Measurements from ENCODE around the gene TUBGCP5.
A peak's percentile ranks its signal among the peaks of the same experiment; 100 is the strongest.
"Not testable (repeated sequence)": the region's sequence is repeated elsewhere in the genome, so short reads cannot be mapped to it uniquely, and the experiment has no call there.

Gene TUBGCP5

GRCh38 chr15:23038726-23039142 is 635 bp downstream of the TUBGCP5 start:
- Histone ChIP-seq H3K4me1 (ENCODE audit: control insufficient read depth, insufficient read depth, low read length) (peaks cover 6% of the 10 kb centered on the region), H3K9me3 (ENCODE audit: control insufficient read depth, low read length) (no peaks in the 10 kb centered on the region), H3K4me3 (ENCODE audit: low read length) (peak overlapping the region; percentile 87), H3K27me3 (ENCODE audit: control insufficient read depth, insufficient read depth, low read length) (no peaks in the 10 kb centered on the region), H3K36me3 (ENCODE audit: control insufficient read depth, insufficient read depth, low read length) (peaks cover 3% of the 10 kb centered on the region), H3K9ac (ENCODE audit: low read length) (peak overlapping the region; percentile 68)

- Histone ChIP-seq H3K36me3 (ENCODE audit: control insufficient read depth, insufficient read depth, low read length) (peaks cover 3% of the 10 kb centered on the region), H3K9me3 (ENCODE audit: control insufficient read depth, low read length) (no peaks in the 10 kb centered on the region), H3K4me3 (ENCODE audit: low read length) (no peak overlapping the region), H3K9ac (ENCODE audit: low read length) (no peak overlapping the region), H3K27me3 (ENCODE audit: control insufficient read depth, insufficient read depth, low read length) (no peaks in the 10 kb centered on the region), H3K4me1 (ENCODE audit: control insufficient read depth, insufficient read depth, low read length) (peaks cover 6% of the 10 kb centered on the region)
Observed at GRCh38 chr15:23035964-23036566, 3.3 kb downstream of the TUBGCP5 start.

GRCh38 chr15:23033979-23034378 is 5.4 kb downstream of the TUBGCP5 start:
- H3K9me3 ChIP-seq (ENCODE audit: control insufficient read depth, low read length): no peaks in the 10 kb centered on the region
- H3K4me1 ChIP-seq (ENCODE audit: control insufficient read depth, insufficient read depth, low read length): no peaks in the 10 kb centered on the region
- no peak overlapping the region for H3K4me3 ChIP-seq (ENCODE audit: low read length)
- no peaks in the 10 kb centered on the region for H3K27me3 ChIP-seq (ENCODE audit: control insufficient read depth, insufficient read depth, low read length)
- H3K36me3 ChIP-seq (ENCODE audit: control insufficient read depth, insufficient read depth, low read length): peaks cover 3% of the 10 kb centered on the region
- no peak overlapping the region for H3K9ac ChIP-seq (ENCODE audit: low read length)

GRCh38 chr15:23026218-23026617 is 13.2 kb downstream of the TUBGCP5 start:
- no peaks in the 10 kb centered on the region for H3K9me3 ChIP-seq (ENCODE audit: control insufficient read depth, low read length)
- H3K36me3 ChIP-seq (ENCODE audit: control insufficient read depth, insufficient read depth, low read length): peaks cover 8% of the 10 kb centered on the region

GRCh38 chr15:23022156-23022555 is 17.2 kb downstream of the TUBGCP5 start:
- Histone ChIP-seq H3K4me1 (ENCODE audit: control insufficient read depth, insufficient read depth, low read length) (no peaks in the 10 kb centered on the region), H3K27me3 (ENCODE audit: control insufficient read depth, insufficient read depth, low read length) (no peaks in the 10 kb centered on the region), H3K9me3 (ENCODE audit: control insufficient read depth, low read length) (no peaks in the 10 kb centered on the region), H3K9ac (ENCODE audit: low read length) (no peak overlapping the region), H3K4me3 (ENCODE audit: low read length) (no peak overlapping the region), H3K36me3 (ENCODE audit: control insufficient read depth, insufficient read depth, low read length) (peaks cover 8% of the 10 kb centered on the region)

More at GRCh38 chr15:23026218-23026617, 13.2 kb downstream of the TUBGCP5 start:
- no peak overlapping the region for H3K9ac ChIP-seq (ENCODE audit: low read length)
- H3K4me3 ChIP-seq (ENCODE audit: low read length): no peak overlapping the region
- no peaks in the 10 kb centered on the region for H3K4me1 ChIP-seq (ENCODE audit: control insufficient read depth, insufficient read depth, low read length)
- H3K27me3 ChIP-seq (ENCODE audit: control insufficient read depth, insufficient read depth, low read length): no peaks in the 10 kb centered on the region

GRCh38 chr15:23014394-23015000 is 24.9 kb downstream of the TUBGCP5 start:
- H3K36me3 ChIP-seq (ENCODE audit: control insufficient read depth, insufficient read depth, low read length): no peaks in the 10 kb centered on the region
- no peaks in the 10 kb centered on the region for H3K9me3 ChIP-seq (ENCODE audit: control insufficient read depth, low read length)
- H3K4me3 ChIP-seq (ENCODE audit: low read length): no peak overlapping the region
- H3K4me1 ChIP-seq (ENCODE audit: control insufficient read depth, insufficient read depth, low read length): no peaks in the 10 kb centered on the region
- H3K9ac ChIP-seq (ENCODE audit: low read length): no peak overlapping the region
- no peaks in the 10 kb centered on the region for H3K27me3 ChIP-seq (ENCODE audit: control insufficient read depth, insufficient read depth, low read length)

- Histone ChIP-seq H3K4me3 (ENCODE audit: low read length) (no peak overlapping the region), H3K4me1 (ENCODE audit: control insufficient read depth, insufficient read depth, low read length) (no peaks in the 10 kb centered on the region), H3K36me3 (ENCODE audit: control insufficient read depth, insufficient read depth, low read length) (no peaks in the 10 kb centered on the region), H3K9ac (ENCODE audit: low read length) (no peak overlapping the region), H3K9me3 (ENCODE audit: control insufficient read depth, low read length) (no peaks in the 10 kb centered on the region), H3K27me3 (ENCODE audit: control insufficient read depth, insufficient read depth, low read length) (no peaks in the 10 kb centered on the region)
Observed at GRCh38 chr15:23013681-23014080, 25.7 kb downstream of the TUBGCP5 start.

- not testable (repeated sequence) for H3K36me3 ChIP-seq (ENCODE audit: control insufficient read depth, insufficient read depth, low read length); H3K4me3 ChIP-seq (ENCODE audit: low read length); H3K27me3 ChIP-seq (ENCODE audit: control insufficient read depth, insufficient read depth, low read length); H3K4me1 ChIP-seq (ENCODE audit: control insufficient read depth, insufficient read depth, low read length); H3K9me3 ChIP-seq (ENCODE audit: control insufficient read depth, low read length); H3K9ac ChIP-seq (ENCODE audit: low read length)
Observed at GRCh38 chr15:23012616-23013015, 26.8 kb downstream of the TUBGCP5 start.

GRCh38 chr15:23003736-23004135 is 35.6 kb downstream of the TUBGCP5 start:
- H3K9me3 ChIP-seq (ENCODE audit: control insufficient read depth, low read length): no peaks in the 10 kb centered on the region
- H3K27me3 ChIP-seq (ENCODE audit: control insufficient read depth, insufficient read depth, low read length): no peaks in the 10 kb centered on the region
- no peak overlapping the region for H3K9ac ChIP-seq (ENCODE audit: low read length)
- H3K4me3 ChIP-seq (ENCODE audit: low read length): no peak overlapping the region
- no peaks in the 10 kb centered on the region for H3K4me1 ChIP-seq (ENCODE audit: control insufficient read depth, insufficient read depth, low read length)
- peaks cover 4% of the 10 kb centered on the region for H3K36me3 ChIP-seq (ENCODE audit: control insufficient read depth, insufficient read depth, low read length)

- no peaks in the 10 kb centered on the region for H3K9me3 ChIP-seq (ENCODE audit: control insufficient read depth, low read length)
- no peaks in the 10 kb centered on the region for H3K4me1 ChIP-seq (ENCODE audit: control insufficient read depth, insufficient read depth, low read length)
- no peak overlapping the region for H3K9ac ChIP-seq (ENCODE audit: low read length)
- H3K4me3 ChIP-seq (ENCODE audit: low read length): no peak overlapping the region
- peaks cover 4% of the 10 kb centered on the region for H3K36me3 ChIP-seq (ENCODE audit: control insufficient read depth, insufficient read depth, low read length)
- no peaks in the 10 kb centered on the region for H3K27me3 ChIP-seq (ENCODE audit: control insufficient read depth, insufficient read depth, low read length)
Observed at GRCh38 chr15:23002920-23003319, 36.4 kb downstream of the TUBGCP5 start.

GRCh38 chr15:22995795-22996194 is 43.6 kb downstream of the TUBGCP5 start:
- no peak overlapping the region for H3K9ac ChIP-seq (ENCODE audit: low read length)
- H3K4me3 ChIP-seq (ENCODE audit: low read length): no peak overlapping the region
- H3K4me1 ChIP-seq (ENCODE audit: control insufficient read depth, insufficient read depth, low read length): no peaks in the 10 kb centered on the region
- H3K9me3 ChIP-seq (ENCODE audit: control insufficient read depth, low read length): no peaks in the 10 kb centered on the region
- no peaks in the 10 kb centered on the region for H3K27me3 ChIP-seq (ENCODE audit: control insufficient read depth, insufficient read depth, low read length)
- H3K36me3 ChIP-seq (ENCODE audit: control insufficient read depth, insufficient read depth, low read length): no peaks in the 10 kb centered on the region

- no peak overlapping the region for H3K9ac ChIP-seq (ENCODE audit: low read length)
- H3K27me3 ChIP-seq (ENCODE audit: control insufficient read depth, insufficient read depth, low read length): no peaks in the 10 kb centered on the region
- no peaks in the 10 kb centered on the region for H3K36me3 ChIP-seq (ENCODE audit: control insufficient read depth, insufficient read depth, low read length)
- H3K9me3 ChIP-seq (ENCODE audit: control insufficient read depth, low read length): no peaks in the 10 kb centered on the region
- peaks cover 13% of the 10 kb centered on the region for H3K4me1 ChIP-seq (ENCODE audit: control insufficient read depth, insufficient read depth, low read length)
- no peak overlapping the region for H3K4me3 ChIP-seq (ENCODE audit: low read length)
Observed at GRCh38 chr15:22992024-22992326, 47.4 kb downstream of the TUBGCP5 start.

All from mucosa of stomach (tissue), 1 donor.